Kidney (tissue), 14 donors: ENCODE data around the gene CREB3L2. TPM values are rescaled to one million over a fixed set of nuclear protein-coding genes. Genes with fewer than 3 reads are reported as not detected.

Source experiments
- DNase-seq, 5 donors: peaks; one replicate each; pipeline ENCODE4 v3.0.0-alpha.2; 2013 to 2020
- FAIRE-seq: peaks from 2 replicates; lab custom pipeline; 2012; peaks lifted over from hg19 to GRCh38; lab: Jason Lieb, UNC
- H3K27ac ChIP-seq, 2 donors: one replicate each; pipeline ENCODE4 v1.7.0; 2013; ENCODE audit warnings: low read depth in 2 of 2, low read length in 2 of 2, inconsistent platforms in 1 of 2
- H3K27me3 ChIP-seq: one replicate; pipeline ENCODE4 v1.7.1; 2013; ENCODE audit warnings: low read length, inconsistent platforms; ENCODE audit not compliant: control insufficient read depth, insufficient read depth
- H3K36me3 ChIP-seq, 3 donors: one replicate each; pipeline versions ENCODE4 v1.7.0 to v1.7.1; 2013; ENCODE audit warnings: low read length in 3 of 3, control low read depth in 1 of 3, inconsistent platforms in 1 of 3; ENCODE audit not compliant: insufficient read depth in 3 of 3, control insufficient read depth in 2 of 3
- H3K4me1 ChIP-seq, 3 donors: one replicate each; pipeline versions ENCODE4 v1.7.0 to v1.7.1; 2013; ENCODE audit warnings: low read length in 3 of 3, inconsistent platforms in 1 of 3, low read depth in 1 of 3; ENCODE audit not compliant: control insufficient read depth in 2 of 3, insufficient read depth in 2 of 3
- H3K4me3 ChIP-seq, 3 donors: one replicate each; pipeline versions ENCODE4 v1.7.0 to v1.8.1; 2013; ENCODE audit warnings: low read length in 3 of 3, control low read depth in 1 of 3, inconsistent platforms in 1 of 3
- H3K9ac ChIP-seq, 3 donors: one replicate each; pipeline versions ENCODE4 v1.7.0 to v1.7.1; 2013; ENCODE audit warnings: low read length in 3 of 3, control low read depth in 1 of 3, inconsistent platforms in 1 of 3
- H3K9me3 ChIP-seq, 3 donors: one replicate each; pipeline versions ENCODE4 v1.7.0 to v1.7.1; 2013; ENCODE audit warnings: low read length in 3 of 3, control low read depth in 1 of 3, inconsistent platforms in 1 of 3; ENCODE audit not compliant: control insufficient read depth in 2 of 3, insufficient read depth in 1 of 3
- CTCF ChIP-seq: IDR thresholded peaks from 3 replicates; pipeline ENCODE4 v1.5.1; 2012; ENCODE audit warnings: mild to moderate bottlenecking, moderate library complexity, borderline replicate concordance; ENCODE audit not compliant: insufficient read depth; ENCODE audit errors: extremely low read depth
- intact Hi-C: fragments of 100-400 bp; cut with DNase I; formaldehyde crosslinking; loops from one replicate; pipeline ENCODE4 v1.11.1; 2022
- polyA plus RNA-seq: library from polyadenylated mRNA; stranded (reverse); fragments of 350-450 nt; fragmentation: Illumina TruSeq; extraction: RNeasy Lipid Tissue Mini Kit (QIAGEN cat#74804); gene quantifications from one replicate; pipeline ENCODE4 v1.2.3, GENCODE V29; 2014; ENCODE audit warnings: low read depth, low replicate concordance; ENCODE audit not compliant: insufficient read depth
- total RNA-seq: library from RNA; stranded (reverse); fragmentation: NEBNext Ultra II Directional; extraction: Animal tissue kit (Norgen Biotek cat#: 25700); gene quantifications from one replicate; pipeline ENCODE4 v1.2.1, GENCODE V29; 2021
- donor health status: control.
- donor health status: control.
- donor health status: control.
- donor health status: control.
- donor health status: control.
- donor health status: DM: yes; HTN: yes; CAD: no.
- donor health status: Normal renal cell carcinoma (clear cell type).

CREB3L2 gene
- total and polyA plus RNA-seq, 2 donors from 2014 or later, result 18.5 to 114 TPM

GRCh38 chr7:137948845-137949330 lies 53.0 kb downstream of the CREB3L2 start:
- intact Hi-C loops, result no loop called here
- H3K27me3 ChIP-seq, result no peaks in the 10 kb centered on the region
- H3K9me3 ChIP-seq, result no peaks in the 10 kb centered on the region
- no peak overlapping the region for H3K9ac ChIP-seq
- peak overlapping the region in 1 of 2 donors; percentile 66 for H3K27ac ChIP-seq
- no peak for TF ChIP-seq CTCF
- DNase-seq (no peak), FAIRE-seq (no peak)
- H3K4me3 ChIP-seq, result no peak overlapping the region
- no peaks in the 10 kb centered on the region for H3K36me3 ChIP-seq
- peaks cover 2 to 27% (median 9%) of the 10 kb centered on the region in 3 donors for H3K4me1 ChIP-seq

GRCh38 chr7:137948083-137948844 lies 53.6 kb downstream of the CREB3L2 start:
- FAIRE-seq, result no peak
- Histone ChIP-seq H3K4me1 (peaks cover 0 to 27% (median 3%) of the 10 kb centered on the region in 3 donors), H3K27me3 (no peaks in the 10 kb centered on the region), H3K9ac (no peak overlapping the region), H3K36me3 (no peaks in the 10 kb centered on the region), H3K4me3 (no peak overlapping the region), H3K27ac (peak overlapping the region in 1 of 2 donors; percentile 66), H3K9me3 (no peaks in the 10 kb centered on the region)
- intact Hi-C loops, result no loop called here
- TF ChIP-seq CTCF, result no peak
- DNase-seq, result no peak

GRCh38 chr7:137947046-137947445 lies 54.8 kb downstream of the CREB3L2 start:
- intact Hi-C loops, result no loop called here
- Histone ChIP-seq H3K9me3 (no peaks in the 10 kb centered on the region), H3K27ac (no peak overlapping the region), H3K9ac (no peak overlapping the region), H3K4me3 (no peak overlapping the region), H3K36me3 (no peaks in the 10 kb centered on the region), H3K4me1 (peaks cover 0 to 22% (median 4%) of the 10 kb centered on the region in 3 donors), H3K27me3 (no peaks in the 10 kb centered on the region)
- no peak for TF ChIP-seq CTCF
- DNase-seq (no peak), FAIRE-seq (no peak)
